Neural cell (in vitro differentiated cells): Measurements from ENCODE around the gene SMC4. TPM values are rescaled to one million over a fixed set of nuclear protein-coding genes. Genes with fewer than 3 reads are reported as not detected.

Experiments used
- H2AFZ ChIP-seq: fragments of 200-600, 300-800 bp; sonication (generic), shearing (Covaris generic); 2 replicates; pipeline ENCODE4 v1.6.0; 2014; ENCODE audit warnings: low read depth, mild to moderate bottlenecking, antibody characterized with exemption, low read length, moderate library complexity
- H3F3A ChIP-seq: fragments of 200-600 bp; shearing (Covaris generic); 2 replicates; pipeline ENCODE4 v1.6.1; 2016; ENCODE audit warnings: mild to moderate bottlenecking, moderate library complexity, mixed read lengths, antibody characterized with exemption, low read length; ENCODE audit not compliant: insufficient read depth, poor library complexity, severe bottlenecking
- H3K27ac ChIP-seq: fragments of 200-600, 300-800 bp; sonication (generic), shearing (Covaris generic); 2 replicates; pipeline ENCODE4 v1.5.1; 2014; ENCODE audit warnings: mild to moderate bottlenecking, low read length, moderate library complexity
- H3K27me3 ChIP-seq: fragments of 300-800, 200-600 bp; sonication (generic), shearing (Covaris generic); 2 replicates; pipeline ENCODE4 v1.6.0; 2014; ENCODE audit warnings: mild to moderate bottlenecking, low read depth, low read length, moderate library complexity; ENCODE audit not compliant: insufficient read depth
- H3K36me3 ChIP-seq: fragments of 300-800, 200-600 bp; sonication (generic), shearing (Covaris generic); 2 replicates; pipeline ENCODE4 v1.5.1; 2014; ENCODE audit warnings: mild to moderate bottlenecking, antibody characterized with exemption, low read length, moderate library complexity; ENCODE audit not compliant: insufficient read depth
- H3K4me2 ChIP-seq: fragments of 300-800, 200-600 bp; sonication (generic), shearing (Covaris generic); 2 replicates; pipeline ENCODE4 v1.6.0; 2014; ENCODE audit warnings: mild to moderate bottlenecking, low read length
- H3K4me3 ChIP-seq: fragments of 300-800, 200-600 bp; sonication (generic), shearing (Covaris generic); 2 replicates; pipeline ENCODE4 v1.5.1; 2014; ENCODE audit warnings: mild to moderate bottlenecking, low read length, moderate library complexity
- H3K79me2 ChIP-seq: fragments of 200-600 bp; shearing (Covaris generic); replicated peaks from 2 replicates; pipeline ENCODE4 v1.6.0; 2014; ENCODE audit warnings: mild to moderate bottlenecking, low read length, moderate library complexity; ENCODE audit not compliant: insufficient read depth
- H3K9ac ChIP-seq: fragments of 300-800, 200-600 bp; sonication (generic), shearing (Covaris generic); 2 replicates; pipeline ENCODE4 v1.6.1; 2016; ENCODE audit warnings: mild to moderate bottlenecking, low read length, mixed read lengths
- H3K9me2 ChIP-seq: fragments of 200-600 bp; shearing (Covaris generic); 2 replicates; pipeline ENCODE4 v1.6.1; 2016; ENCODE audit warnings: mild to moderate bottlenecking, low read length, mixed read lengths; ENCODE audit not compliant: insufficient read depth
- H3K9me3 ChIP-seq: fragments of 200-600, 300-800 bp; sonication (generic), shearing (Covaris generic); 2 replicates; pipeline ENCODE4 v1.6.1; 2016; ENCODE audit warnings: mild to moderate bottlenecking, mixed run types, low read length, moderate library complexity, mixed read lengths
- H4K20me1 ChIP-seq: fragments of 200-600 bp; shearing (Covaris generic); 2 replicates; pipeline ENCODE4 v1.6.1; 2016; ENCODE audit warnings: mild to moderate bottlenecking, mixed run types; ENCODE audit not compliant: insufficient read depth
- EP300 ChIP-seq: fragments of 450-650 bp; conservative IDR thresholded peaks from 2 replicates; pipeline ENCODE4 v1.6.1; 2014; ENCODE audit warnings: antibody characterized with exemption, mild to moderate bottlenecking, moderate library complexity; ENCODE audit not compliant: poor library complexity, severe bottlenecking
- EZH2 ChIP-seq: fragments of 200-600, 300-800 bp; shearing (Covaris generic), sonication (generic); IDR thresholded peaks from 2 replicates; pipeline ENCODE4 v1.6.1; 2014; ENCODE audit warnings: antibody characterized with exemption, low read length, borderline replicate concordance, mild to moderate bottlenecking; ENCODE audit not compliant: insufficient read depth, poor library complexity, severe bottlenecking
- MXI1 ChIP-seq: fragments of 450-650 bp; conservative IDR thresholded peaks from 2 replicates; pipeline ENCODE4 v1.6.1; 2014; ENCODE audit warnings: antibody characterized with exemption, mild to moderate bottlenecking; ENCODE audit not compliant: poor library complexity, severe bottlenecking
- POLR2AphosphoS5 ChIP-seq: IDR thresholded peaks from 2 replicates; pipeline ENCODE4 v1.6.1; 2012
- RAD21 ChIP-seq: fragments of 450-650 bp; conservative IDR thresholded peaks from 2 replicates; pipeline ENCODE4 v1.6.1; 2014; ENCODE audit warnings: antibody characterized with exemption, mild to moderate bottlenecking, moderate library complexity
- SMC3 ChIP-seq: fragments of 450-650 bp; conservative IDR thresholded peaks from 2 replicates; pipeline ENCODE4 v1.6.1; 2014; ENCODE audit warnings: antibody characterized with exemption, mild to moderate bottlenecking, moderate library complexity; ENCODE audit not compliant: poor library complexity
- TAF1 ChIP-seq: IDR thresholded peaks from 2 replicates; pipeline ENCODE4 v1.6.1; 2012; ENCODE audit warnings: low read depth
- polyA plus RNA-seq: library from polyadenylated mRNA; depleted of rRNA; stranded (reverse); fragments of >200 nt; gene quantifications from 2 replicates; pipeline ENCODE4 v1.2.3, GENCODE V29; 2014
- TF ChIP-seq, protein P1 (sequence below): IDR thresholded peaks from 2 replicates; pipeline ENCODE4 v1.6.1; 2012; ENCODE audit warnings: borderline replicate concordance
- TF ChIP-seq, protein P2 (sequence below): fragments of 450-650 bp; IDR thresholded peaks from 2 replicates; pipeline ENCODE4 v1.5.1; 2014; ENCODE audit warnings: antibody characterized with exemption, mild to moderate bottlenecking, moderate library complexity; ENCODE audit not compliant: poor library complexity, severe bottlenecking

Gene SMC4
- polyA plus RNA-seq, 1 donor from 2014 or later, result 17.4 TPM

DNA sequence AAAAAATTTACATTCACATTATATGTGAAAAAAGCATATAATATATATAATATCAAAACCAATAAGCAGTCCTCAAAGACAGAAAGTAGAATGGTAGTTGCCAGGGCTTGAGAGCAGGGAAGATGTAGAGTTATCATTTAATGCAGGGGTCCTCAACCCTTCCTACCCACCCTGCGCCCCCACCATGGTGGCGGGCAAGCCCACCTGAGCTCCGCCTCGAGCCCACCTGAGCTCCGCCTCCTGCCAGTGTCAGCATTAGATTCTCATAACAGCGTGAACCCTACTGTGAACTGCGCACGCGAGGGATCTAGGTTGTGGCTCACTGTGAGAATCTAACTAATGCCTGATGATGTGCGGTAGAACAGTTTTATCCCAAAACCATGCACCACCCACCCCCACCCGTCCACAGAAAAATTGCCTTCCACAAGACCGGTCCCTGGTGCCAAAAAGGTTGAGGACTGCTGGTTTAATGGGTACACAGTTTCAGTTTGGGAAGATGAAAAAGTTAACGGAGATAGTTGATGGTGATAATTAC is 47.1 kb downstream of the SMC4 start:
- Histone ChIP-seq H3K27me3 (no peaks in the 10 kb centered on the region), H4K20me1 (no peaks in the 10 kb centered on the region), H3K36me3 (no peaks in the 10 kb centered on the region), H3F3A (no peaks in the 10 kb centered on the region), H3K4me3 (no peak overlapping the region), H3K9me3 (no peaks in the 10 kb centered on the region), H2AFZ (no peak overlapping the region), H3K9me2 (no peaks in the 10 kb centered on the region), H3K4me2 (no peak overlapping the region), H3K27ac (no peak overlapping the region), H3K79me2 (peaks cover 43% of the 10 kb centered on the region), H3K9ac (no peak overlapping the region)
- TF ChIP-seq MXI1, result no peak
- TF ChIP-seq, protein P1, sequence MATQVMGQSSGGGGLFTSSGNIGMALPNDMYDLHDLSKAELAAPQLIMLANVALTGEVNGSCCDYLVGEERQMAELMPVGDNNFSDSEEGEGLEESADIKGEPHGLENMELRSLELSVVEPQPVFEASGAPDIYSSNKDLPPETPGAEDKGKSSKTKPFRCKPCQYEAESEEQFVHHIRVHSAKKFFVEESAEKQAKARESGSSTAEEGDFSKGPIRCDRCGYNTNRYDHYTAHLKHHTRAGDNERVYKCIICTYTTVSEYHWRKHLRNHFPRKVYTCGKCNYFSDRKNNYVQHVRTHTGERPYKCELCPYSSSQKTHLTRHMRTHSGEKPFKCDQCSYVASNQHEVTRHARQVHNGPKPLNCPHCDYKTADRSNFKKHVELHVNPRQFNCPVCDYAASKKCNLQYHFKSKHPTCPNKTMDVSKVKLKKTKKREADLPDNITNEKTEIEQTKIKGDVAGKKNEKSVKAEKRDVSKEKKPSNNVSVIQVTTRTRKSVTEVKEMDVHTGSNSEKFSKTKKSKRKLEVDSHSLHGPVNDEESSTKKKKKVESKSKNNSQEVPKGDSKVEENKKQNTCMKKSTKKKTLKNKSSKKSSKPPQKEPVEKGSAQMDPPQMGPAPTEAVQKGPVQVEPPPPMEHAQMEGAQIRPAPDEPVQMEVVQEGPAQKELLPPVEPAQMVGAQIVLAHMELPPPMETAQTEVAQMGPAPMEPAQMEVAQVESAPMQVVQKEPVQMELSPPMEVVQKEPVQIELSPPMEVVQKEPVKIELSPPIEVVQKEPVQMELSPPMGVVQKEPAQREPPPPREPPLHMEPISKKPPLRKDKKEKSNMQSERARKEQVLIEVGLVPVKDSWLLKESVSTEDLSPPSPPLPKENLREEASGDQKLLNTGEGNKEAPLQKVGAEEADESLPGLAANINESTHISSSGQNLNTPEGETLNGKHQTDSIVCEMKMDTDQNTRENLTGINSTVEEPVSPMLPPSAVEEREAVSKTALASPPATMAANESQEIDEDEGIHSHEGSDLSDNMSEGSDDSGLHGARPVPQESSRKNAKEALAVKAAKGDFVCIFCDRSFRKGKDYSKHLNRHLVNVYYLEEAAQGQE, result no peak
- TF ChIP-seq SMC3, result no peak
- no peak for TF ChIP-seq EZH2
- no peak for TF ChIP-seq EP300
- TF ChIP-seq, protein P2, sequence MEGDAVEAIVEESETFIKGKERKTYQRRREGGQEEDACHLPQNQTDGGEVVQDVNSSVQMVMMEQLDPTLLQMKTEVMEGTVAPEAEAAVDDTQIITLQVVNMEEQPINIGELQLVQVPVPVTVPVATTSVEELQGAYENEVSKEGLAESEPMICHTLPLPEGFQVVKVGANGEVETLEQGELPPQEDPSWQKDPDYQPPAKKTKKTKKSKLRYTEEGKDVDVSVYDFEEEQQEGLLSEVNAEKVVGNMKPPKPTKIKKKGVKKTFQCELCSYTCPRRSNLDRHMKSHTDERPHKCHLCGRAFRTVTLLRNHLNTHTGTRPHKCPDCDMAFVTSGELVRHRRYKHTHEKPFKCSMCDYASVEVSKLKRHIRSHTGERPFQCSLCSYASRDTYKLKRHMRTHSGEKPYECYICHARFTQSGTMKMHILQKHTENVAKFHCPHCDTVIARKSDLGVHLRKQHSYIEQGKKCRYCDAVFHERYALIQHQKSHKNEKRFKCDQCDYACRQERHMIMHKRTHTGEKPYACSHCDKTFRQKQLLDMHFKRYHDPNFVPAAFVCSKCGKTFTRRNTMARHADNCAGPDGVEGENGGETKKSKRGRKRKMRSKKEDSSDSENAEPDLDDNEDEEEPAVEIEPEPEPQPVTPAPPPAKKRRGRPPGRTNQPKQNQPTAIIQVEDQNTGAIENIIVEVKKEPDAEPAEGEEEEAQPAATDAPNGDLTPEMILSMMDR, result no peak
- no peak for TF ChIP-seq POLR2AphosphoS5
- no peak for TF ChIP-seq RAD21
- no peak for TF ChIP-seq TAF1

DNA sequence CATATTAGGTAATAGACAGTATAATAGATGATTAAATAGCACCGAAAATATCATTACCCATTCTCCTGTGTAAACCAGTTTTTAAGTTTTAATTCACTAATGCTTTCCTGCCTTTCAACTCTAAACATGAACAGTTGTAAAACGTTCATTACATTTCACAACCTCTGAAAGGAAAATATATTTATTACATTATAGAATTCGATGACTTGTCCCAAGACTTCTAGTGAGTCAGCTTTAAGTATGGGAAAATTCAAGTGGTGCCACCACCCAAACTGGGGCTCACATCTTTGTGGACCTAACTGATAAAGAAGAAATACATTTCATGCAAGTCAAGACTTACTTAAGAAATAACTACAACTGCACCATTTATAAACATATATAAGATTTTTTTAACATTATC is 48.1 kb downstream of the SMC4 start:
- no peaks in the 10 kb centered on the region for H3K9me3 ChIP-seq
- H3K79me2 ChIP-seq, result peaks cover 37% of the 10 kb centered on the region
- H3K4me2 ChIP-seq, result no peak overlapping the region
- H3K27ac ChIP-seq, result no peak overlapping the region
- TF ChIP-seq SMC3, result no peak
- TF ChIP-seq POLR2AphosphoS5, result no peak
- no peak for TF ChIP-seq TAF1
- TF ChIP-seq RAD21, result no peak
- no peak for TF ChIP-seq MXI1
- no peak for TF ChIP-seq EP300
- TF ChIP-seq, protein P2, result no peak
- TF ChIP-seq, protein P1, result no peak
- no peak for TF ChIP-seq EZH2
- H3K36me3 ChIP-seq, result no peaks in the 10 kb centered on the region
- no peaks in the 10 kb centered on the region for H4K20me1 ChIP-seq
- H3K9ac ChIP-seq, result no peak overlapping the region
- H2AFZ ChIP-seq, result no peak overlapping the region
- no peaks in the 10 kb centered on the region for H3F3A ChIP-seq
- H3K4me3 ChIP-seq, result no peak overlapping the region
- H3K9me2 ChIP-seq, result no peaks in the 10 kb centered on the region
- H3K27me3 ChIP-seq, result no peaks in the 10 kb centered on the region
